DOHH2 (cell line): ENCODE data around the gene DPP10.

Source experiments
- H3F3A ChIP-seq: fragments of 200-600 bp; sonication (generic), shearing (Covaris generic); 2 replicates; pipeline ENCODE4 v1.6.0; 2016; ENCODE audit warnings: antibody characterized with exemption, mild to moderate bottlenecking; ENCODE audit not compliant: control insufficient read depth, insufficient read depth
- H3K27ac ChIP-seq: fragments of 200-600 bp; sonication (generic); 2 replicates; pipeline ENCODE4 v1.5.1; 2014; ENCODE audit warnings: low read depth, mild to moderate bottlenecking, low read length, moderate library complexity
- H3K27me3 ChIP-seq: fragments of 200-600 bp; sonication (generic); 2 replicates; pipeline ENCODE4 v1.6.1; 2014; ENCODE audit warnings: mild to moderate bottlenecking, low read length, mixed read lengths; ENCODE audit not compliant: control insufficient read depth
- H3K36me3 ChIP-seq: fragments of 200-600 bp; sonication (generic); 2 replicates; pipeline ENCODE4 v1.6.1; 2014; ENCODE audit warnings: mild to moderate bottlenecking, low read length, moderate library complexity, mixed read lengths; ENCODE audit not compliant: control insufficient read depth
- H3K4me1 ChIP-seq: fragments of 200-600 bp; sonication (generic); 2 replicates; pipeline ENCODE4 v1.6.1; 2014; ENCODE audit warnings: mild to moderate bottlenecking, low read length, mixed read lengths; ENCODE audit not compliant: control insufficient read depth
- H3K4me2 ChIP-seq: fragments of 200-600 bp; sonication (generic); 2 replicates; pipeline ENCODE4 v1.6.0; 2014; ENCODE audit warnings: mild to moderate bottlenecking, low read length, moderate library complexity
- H3K4me3 ChIP-seq: fragments of 200-600 bp; sonication (generic); 2 replicates; pipeline ENCODE4 v1.5.1; 2014; ENCODE audit warnings: mild to moderate bottlenecking, low read length, mixed read lengths
- H3K79me2 ChIP-seq: fragments of 200-600 bp; sonication (generic); 2 replicates; pipeline ENCODE4 v1.6.1; 2014; ENCODE audit warnings: mild to moderate bottlenecking, low read length, mixed read lengths; ENCODE audit not compliant: control insufficient read depth
- H3K9me2 ChIP-seq: fragments of 200-600 bp; sonication (generic); replicated peaks from 2 replicates; pipeline ENCODE4 v1.6.1; 2014; ENCODE audit warnings: mild to moderate bottlenecking, low read length, mixed read lengths; ENCODE audit not compliant: control insufficient read depth
- H3K9me3 ChIP-seq: fragments of 200-600 bp; sonication (generic); 2 replicates; pipeline ENCODE4 v1.6.1; 2014; ENCODE audit warnings: antibody characterized with exemption, low read length, mixed read lengths; ENCODE audit not compliant: control insufficient read depth, insufficient read depth
- H4K20me1 ChIP-seq: fragments of 200-600 bp; sonication (generic); 2 replicates; pipeline ENCODE4 v1.6.0; 2014; ENCODE audit warnings: low read depth, mild to moderate bottlenecking, antibody characterized with exemption, low read length, moderate library complexity; ENCODE audit not compliant: control insufficient read depth, insufficient read depth
- EZH2phosphoT487 ChIP-seq: fragments of 200-600 bp; sonication (generic); IDR thresholded peaks from 2 replicates; pipeline ENCODE4 v1.6.1; 2017; ENCODE audit warnings: borderline replicate concordance, mild to moderate bottlenecking, antibody characterized with exemption, low read length, moderate library complexity, mixed read lengths
- TF ChIP-seq, protein P1 (sequence below): fragments of 200-600 bp; sonication (generic); IDR thresholded peaks from one replicate; pipeline ENCODE4 v1.5.1; 2014; ENCODE audit warnings: antibody characterized with exemption, mild to moderate bottlenecking, low read depth, low read length; ENCODE audit not compliant: poor library complexity, severe bottlenecking

DPP10 gene

DNA sequence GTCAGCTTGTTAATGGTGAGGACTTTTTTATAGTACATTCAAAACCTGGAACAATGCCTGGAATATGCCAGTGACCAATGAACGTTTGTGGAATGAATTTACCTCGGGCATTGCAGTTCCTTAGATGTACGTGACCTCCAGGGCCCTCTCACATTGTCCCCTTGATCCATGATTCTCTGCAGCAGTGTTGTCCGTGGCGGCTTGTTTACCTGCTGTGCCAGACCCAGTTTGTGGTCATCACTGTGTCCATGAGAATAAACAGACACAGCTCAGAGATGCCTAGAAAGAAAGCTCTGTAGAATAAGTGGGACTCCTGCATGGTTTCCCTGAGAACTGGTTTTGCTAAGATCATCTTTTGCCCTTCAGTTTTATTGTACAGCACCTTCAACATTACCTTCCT lies 1132.2 kb downstream of the DPP10 start:
- Histone ChIP-seq H3K9me2 (no peaks in the 10 kb centered on the region), H3K27me3 (no peaks in the 10 kb centered on the region), H3K4me1 (no peaks in the 10 kb centered on the region), H4K20me1 (no peaks in the 10 kb centered on the region), H3K9me3 (no peaks in the 10 kb centered on the region; the same call in 1 of the 2 replicates), H3K36me3 (no peaks in the 10 kb centered on the region), H3F3A (no peaks in the 10 kb centered on the region), H3K4me2 (no peak overlapping the region), H3K4me3 (no peak overlapping the region), H3K79me2 (no peaks in the 10 kb centered on the region), H3K27ac (no peak overlapping the region)
- TF ChIP-seq EZH2phosphoT487 = no peak

DNA sequence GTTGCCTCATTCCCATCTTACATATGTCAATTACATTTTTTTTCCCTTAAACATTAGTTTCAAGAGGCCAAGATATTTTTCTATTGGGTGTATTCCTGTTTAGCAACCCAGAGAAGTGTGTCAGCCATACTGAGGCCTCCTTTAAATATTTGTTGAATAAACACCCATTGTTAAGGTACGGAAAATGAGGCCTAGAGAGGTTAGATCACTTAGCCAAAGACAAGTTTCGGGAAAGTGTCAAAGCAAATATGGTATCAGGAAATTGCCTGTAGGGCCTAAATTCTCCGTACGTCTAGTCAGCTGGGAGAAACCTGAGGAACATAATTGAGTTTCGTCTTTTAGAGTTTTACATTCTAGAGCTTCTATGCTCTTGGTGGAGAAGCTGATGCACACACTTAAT lies 1138.3 kb downstream of the DPP10 start:
- no peaks in the 10 kb centered on the region for H3K79me2 ChIP-seq

DNA sequence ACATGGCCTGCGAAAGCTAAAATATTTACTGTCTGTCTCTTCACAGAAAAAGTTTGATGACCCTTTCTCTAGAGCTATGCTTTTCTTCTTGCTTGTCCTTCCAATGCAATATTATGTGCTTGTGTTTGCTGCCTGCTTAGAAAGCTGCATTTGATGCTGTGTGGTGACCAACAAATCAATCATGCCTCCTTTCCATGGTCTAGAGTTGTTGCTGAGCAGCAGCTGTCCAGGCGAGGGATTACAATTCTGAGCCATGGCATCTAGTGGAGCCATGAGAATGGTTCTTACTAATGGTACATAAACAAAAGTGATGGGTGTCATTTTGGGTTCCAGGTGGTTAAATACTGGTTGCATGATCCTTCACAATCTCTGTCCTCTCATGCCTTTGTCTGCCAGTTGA lies 1142.1 kb downstream of the DPP10 start:
- no peaks in the 10 kb centered on the region for H3K9me3 ChIP-seq
- H3K4me3 ChIP-seq = no peak overlapping the region
- no peaks in the 10 kb centered on the region for H4K20me1 ChIP-seq
- no peaks in the 10 kb centered on the region for H3K27me3 ChIP-seq
- no peak overlapping the region for H3K4me2 ChIP-seq
- H3K79me2 ChIP-seq = no peaks in the 10 kb centered on the region
- no peaks in the 10 kb centered on the region for H3K36me3 ChIP-seq
- no peak overlapping the region for H3K27ac ChIP-seq
- H3F3A ChIP-seq = no peaks in the 10 kb centered on the region
- H3K4me1 ChIP-seq = no peaks in the 10 kb centered on the region
- TF ChIP-seq, protein P1, sequence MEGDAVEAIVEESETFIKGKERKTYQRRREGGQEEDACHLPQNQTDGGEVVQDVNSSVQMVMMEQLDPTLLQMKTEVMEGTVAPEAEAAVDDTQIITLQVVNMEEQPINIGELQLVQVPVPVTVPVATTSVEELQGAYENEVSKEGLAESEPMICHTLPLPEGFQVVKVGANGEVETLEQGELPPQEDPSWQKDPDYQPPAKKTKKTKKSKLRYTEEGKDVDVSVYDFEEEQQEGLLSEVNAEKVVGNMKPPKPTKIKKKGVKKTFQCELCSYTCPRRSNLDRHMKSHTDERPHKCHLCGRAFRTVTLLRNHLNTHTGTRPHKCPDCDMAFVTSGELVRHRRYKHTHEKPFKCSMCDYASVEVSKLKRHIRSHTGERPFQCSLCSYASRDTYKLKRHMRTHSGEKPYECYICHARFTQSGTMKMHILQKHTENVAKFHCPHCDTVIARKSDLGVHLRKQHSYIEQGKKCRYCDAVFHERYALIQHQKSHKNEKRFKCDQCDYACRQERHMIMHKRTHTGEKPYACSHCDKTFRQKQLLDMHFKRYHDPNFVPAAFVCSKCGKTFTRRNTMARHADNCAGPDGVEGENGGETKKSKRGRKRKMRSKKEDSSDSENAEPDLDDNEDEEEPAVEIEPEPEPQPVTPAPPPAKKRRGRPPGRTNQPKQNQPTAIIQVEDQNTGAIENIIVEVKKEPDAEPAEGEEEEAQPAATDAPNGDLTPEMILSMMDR = no peak
- no peak for TF ChIP-seq EZH2phosphoT487
- H3K9me2 ChIP-seq = no peaks in the 10 kb centered on the region

More for the DNA sequence above, 1138.3 kb downstream of the DPP10 start:
- Histone ChIP-seq H3K9me3 (no peaks in the 10 kb centered on the region), H3K4me1 (no peaks in the 10 kb centered on the region), H3K27ac (no peak overlapping the region), H3K36me3 (no peaks in the 10 kb centered on the region), H3K9me2 (no peaks in the 10 kb centered on the region), H4K20me1 (no peaks in the 10 kb centered on the region), H3F3A (no peaks in the 10 kb centered on the region), H3K4me2 (no peak overlapping the region), H3K27me3 (no peaks in the 10 kb centered on the region), H3K4me3 (no peak overlapping the region)
- TF ChIP-seq, protein P1 = no peak
- TF ChIP-seq EZH2phosphoT487 = no peak

DNA sequence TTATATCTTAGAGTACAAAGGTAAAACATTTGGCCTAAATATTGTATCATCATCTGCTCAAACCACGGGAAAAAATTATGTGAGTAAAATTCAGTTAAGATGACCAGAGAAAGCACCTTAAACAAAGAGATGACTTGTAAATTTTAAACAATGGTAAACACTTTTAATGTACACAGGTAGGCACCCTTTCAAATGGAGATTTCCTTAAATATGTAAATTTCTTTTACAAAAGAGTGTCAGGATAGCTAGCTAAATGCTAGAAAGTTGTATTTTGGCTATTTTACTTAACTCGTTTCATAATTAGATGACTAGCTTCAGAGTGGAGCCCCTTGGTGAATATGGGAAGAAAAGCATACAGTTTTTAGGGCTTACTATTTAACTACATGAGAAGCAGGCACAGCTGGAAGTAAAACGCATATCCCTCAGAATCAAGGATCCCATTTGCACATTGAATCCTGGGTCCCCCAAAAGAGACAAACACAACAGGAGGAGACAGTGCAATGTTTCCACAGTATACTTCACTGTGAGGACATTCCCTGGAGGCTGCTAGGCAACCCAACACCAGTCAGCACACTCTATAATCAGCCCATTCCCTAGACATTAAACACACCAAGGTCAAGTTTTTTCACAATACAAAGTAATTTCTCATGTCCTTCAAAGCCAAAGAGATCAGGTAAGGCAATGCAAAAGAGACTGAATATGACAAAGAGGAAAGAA lies 1154.4 kb downstream of the DPP10 start:
- Histone ChIP-seq H3K4me3 (no peak overlapping the region), H3K4me2 (no peak overlapping the region), H3K9me2 (no peaks in the 10 kb centered on the region), H3K36me3 (no peaks in the 10 kb centered on the region), H3K9me3 (no peaks in the 10 kb centered on the region), H3K79me2 (no peaks in the 10 kb centered on the region), H3K4me1 (no peaks in the 10 kb centered on the region), H3F3A (no peaks in the 10 kb centered on the region), H4K20me1 (no peaks in the 10 kb centered on the region), H3K27me3 (no peaks in the 10 kb centered on the region), H3K27ac (no peak overlapping the region)
- TF ChIP-seq EZH2phosphoT487 = no peak
- TF ChIP-seq, protein P1 = no peak
